KOPT-K1 (cell line): ENCODE measurements around the gene PTS.

Experiments
- H3K27ac ChIP-seq: fragments of 200-600 bp; sonication (generic); 2 replicates; pipeline ENCODE4 v1.5.1; 2016; ENCODE audit warnings: antibody characterized with exemption, mild to moderate bottlenecking, low read depth, low read length; ENCODE audit not compliant: poor library complexity, severe bottlenecking
- H3K36me3 ChIP-seq: fragments of 200-600 bp; sonication (generic); 2 replicates; pipeline ENCODE4 v1.5.1; 2017; ENCODE audit warnings: antibody characterized with exemption, mild to moderate bottlenecking, low read length, moderate library complexity; ENCODE audit not compliant: insufficient read depth
- H3K9me3 ChIP-seq: fragments of 200-600 bp; sonication (generic); 2 replicates; pipeline ENCODE4 v1.5.1; 2017; ENCODE audit warnings: antibody characterized with exemption, low read length, mild to moderate bottlenecking; ENCODE audit not compliant: insufficient read depth, poor library complexity, severe bottlenecking

The PTS gene

GRCh38 chr11:112229746-112230433 is 3.7 kb downstream of the PTS start:
- Histone ChIP-seq H3K9me3 (no peaks in the 10 kb centered on the region), H3K27ac (no peak overlapping the region), H3K36me3 (peaks cover 50% of the 10 kb centered on the region)

DNA sequence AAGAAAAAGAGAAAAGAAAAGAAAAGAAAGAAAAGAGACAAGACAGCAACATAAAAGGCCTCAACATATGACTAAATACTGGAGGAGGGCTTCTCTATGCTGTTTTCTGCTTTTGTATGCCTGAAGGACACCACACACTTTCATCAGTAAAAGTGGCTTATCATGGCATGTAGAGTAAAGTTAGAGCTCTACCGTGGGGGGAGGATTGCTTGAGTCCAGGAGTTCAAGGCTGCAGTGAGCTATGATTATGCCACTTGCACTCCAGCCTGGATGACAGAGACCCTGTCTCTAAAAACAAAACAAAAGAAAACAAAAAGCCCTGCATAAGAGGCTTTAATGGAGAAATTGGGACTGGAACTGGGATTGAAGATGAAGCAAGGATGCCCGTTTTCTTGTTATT is 5.7 kb downstream of the PTS start:
- H3K9me3 ChIP-seq = no peaks in the 10 kb centered on the region
- peaks cover 71% of the 10 kb centered on the region for H3K36me3 ChIP-seq
- H3K27ac ChIP-seq = no peak overlapping the region

DNA sequence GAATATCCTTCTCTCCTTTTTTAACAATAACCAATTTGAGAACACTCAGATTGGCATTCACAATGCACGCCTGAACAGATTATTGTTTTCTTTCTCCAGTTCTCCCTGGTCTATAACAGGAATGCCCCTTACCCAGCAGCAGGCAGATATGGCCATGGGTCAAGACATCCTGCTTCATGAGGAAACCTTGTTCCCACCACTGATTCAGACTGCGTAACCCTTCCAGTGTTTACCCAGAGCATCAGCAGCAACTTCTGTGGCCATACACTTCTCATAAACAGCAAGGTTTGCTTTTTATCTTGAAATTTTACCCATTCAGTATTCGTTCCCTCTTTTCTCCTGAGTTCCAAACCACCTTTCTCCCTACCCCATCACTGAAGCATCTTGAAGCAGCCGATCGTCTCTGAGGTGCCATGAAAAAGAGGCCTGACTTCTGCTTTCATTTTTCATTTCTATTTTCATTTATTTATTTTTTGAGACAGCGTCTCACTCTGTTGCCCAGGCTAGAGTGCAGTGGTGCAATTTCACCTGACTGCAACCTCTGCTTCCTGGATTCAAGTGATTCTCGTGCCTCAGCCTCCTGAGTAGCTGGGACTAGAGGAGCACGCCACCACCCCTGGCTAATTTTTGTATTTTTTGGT is 9.6 kb downstream of the PTS start:
- H3K27ac ChIP-seq = no peak overlapping the region
- H3K36me3 ChIP-seq = peaks cover 81% of the 10 kb centered on the region
- H3K9me3 ChIP-seq = no peaks in the 10 kb centered on the region

DNA sequence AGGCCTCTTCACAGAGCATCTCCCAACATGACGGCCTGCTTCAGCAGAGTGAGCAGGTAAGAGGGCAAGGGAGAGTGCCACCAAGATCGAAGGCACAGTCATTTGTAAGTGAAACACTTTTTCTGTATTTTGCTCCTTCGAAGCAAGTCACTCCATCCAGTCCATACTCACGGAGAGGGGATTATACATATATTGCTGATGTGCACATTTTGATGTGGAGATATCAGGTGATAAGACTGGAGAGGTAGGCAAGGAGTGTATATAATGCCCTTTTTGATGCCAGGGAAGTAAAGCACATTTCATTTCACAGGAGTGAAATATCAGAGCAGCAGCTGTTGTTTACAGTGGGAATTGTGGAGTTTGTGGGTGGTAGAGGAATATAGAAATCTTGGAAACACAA is 11.2 kb downstream of the PTS start:
- H3K27ac ChIP-seq = no peak overlapping the region
- H3K9me3 ChIP-seq = no peaks in the 10 kb centered on the region
- H3K36me3 ChIP-seq = peaks cover 73% of the 10 kb centered on the region

- Histone ChIP-seq H3K9me3 (no peaks in the 10 kb centered on the region), H3K27ac (no peak overlapping the region), H3K36me3 (peaks cover 73% of the 10 kb centered on the region)
Observed at GRCh38 chr11:112238041-112238440, 11.8 kb downstream of the PTS start.

GRCh38 chr11:112241486-112241885 is 15.3 kb downstream of the PTS start:
- Histone ChIP-seq H3K27ac (no peak overlapping the region), H3K36me3 (peaks cover 39% of the 10 kb centered on the region)

DNA sequence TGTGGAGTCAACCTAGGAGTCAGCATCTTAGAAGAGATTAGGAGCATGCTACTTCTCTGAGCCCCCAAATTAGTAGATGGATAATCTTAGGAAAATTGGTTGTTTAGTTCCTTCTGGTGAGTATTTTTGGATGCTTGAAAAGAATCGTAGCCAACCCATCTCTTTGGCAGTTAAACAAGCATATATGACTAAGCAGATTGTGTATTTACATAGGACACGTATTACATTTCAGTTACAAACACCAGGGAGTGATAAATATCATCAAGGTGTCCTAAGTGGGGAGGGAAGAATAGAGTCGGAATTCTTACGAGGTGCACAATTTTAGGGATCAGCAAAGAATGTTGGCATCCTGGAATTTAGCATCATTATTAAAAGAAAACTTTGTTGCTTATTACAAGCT is 21.0 kb downstream of the PTS start:
- Histone ChIP-seq H3K36me3 (no peaks in the 10 kb centered on the region; the same call in none of the 2 replicates), H3K27ac (no peak overlapping the region)

More at GRCh38 chr11:112241486-112241885, 15.3 kb downstream of the PTS start:
- no peaks in the 10 kb centered on the region for H3K9me3 ChIP-seq

GRCh38 chr11:112248201-112248600 is 22.0 kb downstream of the PTS start:
- no peaks in the 10 kb centered on the region for H3K9me3 ChIP-seq
- no peaks in the 10 kb centered on the region; the same call in 1 of the 2 replicates for H3K36me3 ChIP-seq
- H3K27ac ChIP-seq = no peak overlapping the region

More for the DNA sequence above, 21.0 kb downstream of the PTS start:
- H3K9me3 ChIP-seq = no peaks in the 10 kb centered on the region

- Histone ChIP-seq H3K36me3 (no peaks in the 10 kb centered on the region), H3K9me3 (no peaks in the 10 kb centered on the region), H3K27ac (no peak overlapping the region)
Observed at GRCh38 chr11:112249871-112250610, 23.8 kb downstream of the PTS start.

DNA sequence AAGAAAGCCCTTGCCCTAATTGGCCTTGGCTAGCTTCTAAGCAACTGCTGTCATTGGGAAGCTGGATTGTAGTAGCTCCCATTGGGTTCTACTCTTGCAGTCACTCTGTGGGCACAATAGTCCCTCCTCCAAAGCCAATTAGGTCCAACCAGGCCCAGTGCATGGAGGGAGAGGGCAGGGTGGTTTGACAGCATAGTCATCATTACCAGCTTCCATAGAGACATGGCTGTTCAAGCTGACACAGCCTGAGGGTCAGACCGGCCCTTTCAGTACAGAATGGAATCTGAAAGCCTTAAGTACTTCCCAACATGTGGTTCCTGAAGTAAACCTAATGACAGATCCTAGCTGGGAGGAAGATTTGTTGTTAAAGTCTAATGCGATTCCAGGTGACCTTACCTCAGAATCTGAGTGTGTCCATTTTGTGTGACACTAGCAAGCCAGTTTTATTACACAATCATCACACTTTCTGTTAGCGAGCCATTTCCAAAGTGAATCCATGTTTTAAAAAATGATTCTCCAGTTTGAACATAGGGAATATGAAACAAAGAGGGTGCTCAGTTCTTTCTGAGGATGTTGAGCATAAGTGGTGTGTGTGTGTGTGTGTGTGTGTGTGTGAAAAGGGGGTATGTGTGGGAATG is 27.5 kb downstream of the PTS start:
- no peaks in the 10 kb centered on the region for H3K9me3 ChIP-seq
- no peaks in the 10 kb centered on the region for H3K36me3 ChIP-seq
- no peak overlapping the region for H3K27ac ChIP-seq

DNA sequence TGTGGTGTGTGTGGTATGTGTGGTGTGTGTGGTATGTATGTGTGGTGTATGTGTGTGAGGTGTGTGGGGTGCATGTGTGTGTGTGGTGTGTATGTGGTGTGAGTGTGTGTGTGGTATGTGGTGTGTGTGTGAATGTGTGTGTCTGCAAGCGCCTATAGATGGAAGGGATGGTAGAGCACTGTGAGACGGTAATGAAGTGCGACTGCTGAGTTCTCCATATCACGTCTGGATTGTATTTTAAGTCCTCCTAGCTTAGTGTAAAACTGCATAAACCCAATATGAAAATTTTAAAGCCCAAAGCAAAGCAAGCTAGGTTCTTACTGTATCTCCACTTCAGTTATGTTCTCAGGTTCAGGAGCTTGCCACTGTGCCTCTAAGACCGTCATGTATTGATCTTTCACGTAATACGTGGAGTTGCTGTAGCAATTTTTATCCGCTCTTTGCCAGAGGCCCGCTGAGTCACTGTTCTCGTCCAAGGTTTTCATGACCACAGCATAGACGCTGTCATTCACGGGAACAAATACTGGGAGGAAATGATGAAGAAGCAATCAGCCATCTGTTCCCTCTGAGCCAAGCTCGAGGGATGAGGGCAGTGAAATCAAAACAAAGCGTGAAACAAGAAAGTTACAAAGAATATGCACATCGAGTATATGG is 29.0 kb downstream of the PTS start:
- Histone ChIP-seq H3K27ac (no peak overlapping the region), H3K36me3 (no peaks in the 10 kb centered on the region), H3K9me3 (no peaks in the 10 kb centered on the region)

GRCh38 chr11:112260490-112260889 is 34.3 kb downstream of the PTS start, which contains the start of gene PLET1:
TSS of gene PLET1 (minus strand) at chr11:112260860. CDS start at chr11:112260589, 271 bp downstream.
- Histone ChIP-seq H3K27ac (no peak within 1 kb of the TSS), H3K9me3 (no peaks in the 10 kb centered on the region)

DNA sequence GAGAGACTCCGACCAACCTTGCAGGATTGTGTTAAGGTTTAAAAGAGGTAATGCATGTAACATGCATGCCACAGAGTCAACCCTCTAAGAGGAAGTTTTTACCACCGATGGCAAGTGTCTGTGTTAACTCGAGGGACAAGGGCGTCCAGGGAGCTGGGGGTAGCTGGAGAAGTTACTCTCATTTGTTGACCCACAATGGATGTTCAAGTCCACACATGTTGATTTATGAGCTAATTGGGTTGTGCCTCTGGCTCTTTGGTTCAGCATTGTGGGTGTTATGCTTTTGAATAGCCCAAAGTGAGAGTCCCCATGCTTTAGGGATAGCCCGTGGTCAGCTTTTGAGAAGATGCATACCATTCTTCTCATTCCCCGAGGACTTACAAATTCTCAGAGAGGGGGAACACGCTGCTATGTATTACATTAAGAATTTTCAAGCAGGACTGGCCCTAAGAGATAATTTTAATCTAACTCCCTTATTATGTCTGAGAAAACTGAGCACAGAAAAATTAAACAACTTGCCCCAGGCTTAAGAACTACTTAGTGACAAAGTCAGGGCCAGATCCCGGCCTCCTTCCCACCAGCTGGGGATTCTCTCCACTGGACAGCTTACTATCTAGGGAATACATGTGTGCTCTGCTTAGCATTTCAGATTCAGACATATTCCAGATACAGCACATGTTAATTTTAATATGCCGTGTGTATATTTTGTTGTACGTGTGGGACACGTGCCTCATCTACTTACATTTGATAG is 39.6 kb downstream of the PTS start:
- H3K36me3 ChIP-seq = no peaks in the 10 kb centered on the region
- no peak overlapping the region for H3K27ac ChIP-seq
- no peaks in the 10 kb centered on the region for H3K9me3 ChIP-seq

More at GRCh38 chr11:112260490-112260889, 34.3 kb downstream of the PTS start, which contains the start of gene PLET1:
- no peaks in the 10 kb centered on the region for H3K36me3 ChIP-seq

- no peak overlapping the region for H3K27ac ChIP-seq
- no peaks in the 10 kb centered on the region for H3K9me3 ChIP-seq
- H3K36me3 ChIP-seq = no peaks in the 10 kb centered on the region
Observed at GRCh38 chr11:112266410-112266778, 40.2 kb downstream of the PTS start.
